D341Med (cell line): Measurements from ENCODE around the gene MIDN.
A peak's percentile ranks its signal among the peaks of the same experiment; 100 is the strongest.

Source experiments
- DNase-seq: peaks from one replicate; pipeline ENCODE4 v3.0.0; 2012; ENCODE audit warnings: low spot score

The MIDN gene

GRCh38 chr19:1259206-1259875 lies 11.0 kb downstream of the MIDN start:
- no peak for DNase-seq

DNA sequence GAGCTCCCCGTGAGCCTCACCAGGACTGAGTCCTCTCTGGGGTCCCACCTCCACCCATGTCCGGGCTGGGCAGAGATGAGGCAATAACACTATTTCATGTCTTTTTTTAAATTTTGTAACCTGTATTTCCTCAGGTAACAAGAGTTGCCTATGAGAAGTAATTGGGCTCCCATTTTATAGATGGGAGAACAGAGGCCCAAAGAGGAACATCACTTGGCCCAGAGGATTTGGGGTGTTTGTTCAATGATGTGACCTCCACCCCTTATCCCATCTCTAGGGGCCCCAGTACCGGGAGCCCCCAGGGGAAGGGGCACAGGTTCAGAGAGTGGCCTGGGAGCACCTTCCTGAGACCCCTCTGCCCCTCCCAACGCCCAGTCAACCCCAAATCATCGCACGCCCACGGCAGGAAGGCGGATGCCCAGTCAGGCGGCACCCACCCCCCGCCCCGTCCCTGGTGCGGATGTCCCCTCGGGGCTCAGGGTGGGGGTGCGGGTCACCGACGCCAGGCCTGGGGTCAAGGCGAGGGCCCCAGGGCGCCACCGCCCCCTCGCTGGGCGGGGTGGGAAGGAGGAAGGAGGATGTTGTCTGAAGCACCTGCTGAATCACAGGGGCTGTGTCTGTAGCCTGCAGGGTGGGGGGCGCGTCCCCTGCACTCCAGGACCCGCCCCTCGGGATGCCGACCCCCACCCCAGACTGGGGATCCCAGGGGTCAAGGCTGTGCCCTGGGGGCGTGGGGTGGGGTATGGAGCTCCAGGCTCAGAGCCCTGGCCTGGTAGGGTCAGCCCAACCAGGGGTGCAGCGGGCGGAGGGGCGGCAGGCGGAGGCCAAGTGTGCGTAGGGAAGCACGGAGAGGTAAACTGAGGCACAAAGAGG lies 11.7 kb downstream of the MIDN start:
- no peak for DNase-seq

DNA sequence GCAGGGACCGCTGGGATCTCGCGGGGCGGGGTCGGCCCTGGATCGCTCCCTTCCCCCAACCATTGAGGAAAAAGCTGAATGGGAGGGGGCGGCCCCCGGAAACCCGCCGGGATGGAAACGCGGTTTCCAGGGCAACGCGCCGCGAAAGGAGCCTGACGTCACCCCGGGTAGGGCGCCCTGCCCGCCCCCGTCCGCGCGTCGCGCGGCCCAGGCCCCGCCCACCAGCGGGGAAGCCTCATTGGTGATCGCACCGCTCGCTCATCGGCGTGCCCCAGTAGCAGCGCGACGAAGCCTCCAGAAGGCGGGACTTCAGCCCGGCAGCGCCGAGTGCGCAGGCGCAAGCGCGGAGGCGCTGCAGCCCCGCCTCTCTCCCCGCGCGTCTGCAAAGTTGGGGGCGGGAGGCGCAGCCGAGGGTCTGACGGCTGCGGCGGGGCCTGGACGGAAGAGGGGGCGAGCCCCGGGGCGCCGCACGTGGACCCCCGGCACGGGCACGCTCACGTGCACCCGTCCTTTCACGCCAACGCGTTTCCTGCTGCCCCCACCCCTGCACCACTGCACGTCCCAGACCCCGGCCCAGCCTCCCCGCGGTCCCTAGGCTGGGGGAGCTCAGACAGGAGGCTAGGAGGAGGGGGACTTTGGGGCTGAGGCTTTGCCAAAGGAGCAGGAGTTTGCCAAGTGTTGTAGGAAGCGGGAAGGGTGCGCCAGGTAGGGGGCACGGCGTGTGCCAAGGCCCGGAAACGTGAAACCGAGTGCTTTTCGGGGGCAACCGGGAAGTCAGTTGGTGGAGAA lies 12.6 kb downstream of the MIDN start:
- DNase-seq, result peak; percentile 98

DNA sequence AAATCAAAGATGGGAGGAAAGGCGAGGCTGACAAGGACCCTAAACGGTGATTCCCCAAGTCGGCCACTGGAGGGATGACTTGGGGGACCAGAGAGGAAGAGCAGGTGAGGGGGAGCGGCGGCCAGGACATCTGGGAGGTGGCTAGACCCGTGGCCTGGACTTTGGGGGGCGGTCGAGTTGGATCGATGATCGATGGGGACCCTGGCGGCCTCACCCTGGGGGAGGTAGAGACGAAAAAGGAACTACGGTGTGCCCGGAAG lies 13.1 kb downstream of the MIDN start:
- DNase-seq, result no peak

DNA sequence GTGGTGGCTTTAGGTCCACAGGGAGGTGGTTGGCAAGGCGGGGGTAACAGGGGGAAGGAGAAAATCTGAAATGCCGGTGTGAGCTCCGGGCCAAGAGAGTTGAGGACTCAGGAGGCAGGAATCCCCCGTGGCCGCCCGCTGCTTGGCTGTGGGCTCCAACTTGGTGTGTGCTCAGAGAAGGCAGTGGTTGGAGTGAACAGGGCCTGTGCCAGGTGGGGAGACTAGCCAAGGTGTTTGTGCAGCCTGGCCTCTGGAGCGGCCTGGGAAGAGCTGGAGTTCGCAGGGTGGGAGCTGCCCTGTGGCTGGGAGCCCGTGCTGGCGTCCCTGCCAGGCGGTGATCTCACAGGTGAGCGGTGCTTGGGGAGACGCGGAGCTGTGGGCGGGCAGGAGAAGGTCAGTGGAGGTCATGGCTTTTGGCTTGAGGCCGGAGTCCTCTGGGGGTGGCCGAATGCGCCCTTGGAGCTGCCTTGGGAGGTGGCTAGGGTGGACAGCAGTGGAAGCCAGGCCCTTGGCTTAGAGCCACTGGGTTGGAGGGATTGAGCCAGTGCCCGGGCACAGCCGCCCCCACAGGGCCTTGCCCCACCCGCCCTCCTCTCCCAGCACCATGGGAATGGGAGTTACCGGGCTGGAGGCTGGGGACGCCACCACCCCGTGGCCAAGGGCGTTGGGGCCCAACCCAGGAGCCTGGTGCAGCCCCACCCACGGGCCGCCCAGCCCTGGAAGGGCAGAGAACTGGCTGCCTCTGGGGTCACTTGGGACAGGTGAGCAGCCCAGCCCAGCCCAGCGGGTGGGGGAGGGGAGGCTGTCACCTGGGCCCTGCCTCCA lies 13.6 kb downstream of the MIDN start:
- DNase-seq, result no peak

GRCh38 chr19:1262623-1263123 lies 14.3 kb downstream of the MIDN start:
- DNase-seq, result no peak

DNA sequence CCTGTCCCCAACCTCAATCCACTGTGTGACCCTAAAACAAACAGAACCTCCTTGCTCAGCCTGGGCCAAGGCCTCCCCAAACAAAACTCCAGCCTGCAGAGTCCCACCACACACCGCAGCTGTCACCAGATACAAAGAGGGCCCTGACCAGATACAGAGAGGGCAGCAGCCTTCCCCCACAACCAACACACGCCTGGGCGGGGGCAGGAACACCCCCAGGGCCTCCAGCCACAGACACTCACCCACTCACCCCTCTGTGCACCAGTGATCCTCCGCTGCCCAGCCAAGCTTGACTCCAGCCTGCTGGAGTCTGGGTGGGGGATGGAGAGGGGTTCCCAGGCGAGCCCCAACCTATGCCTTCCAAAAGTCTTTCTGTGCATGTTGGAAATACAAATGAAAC lies 14.8 kb downstream of the MIDN start:
- DNase-seq, result no peak

GRCh38 chr19:1264801-1265614 lies 16.6 kb downstream of the MIDN start:
- DNase-seq, result no peak

DNA sequence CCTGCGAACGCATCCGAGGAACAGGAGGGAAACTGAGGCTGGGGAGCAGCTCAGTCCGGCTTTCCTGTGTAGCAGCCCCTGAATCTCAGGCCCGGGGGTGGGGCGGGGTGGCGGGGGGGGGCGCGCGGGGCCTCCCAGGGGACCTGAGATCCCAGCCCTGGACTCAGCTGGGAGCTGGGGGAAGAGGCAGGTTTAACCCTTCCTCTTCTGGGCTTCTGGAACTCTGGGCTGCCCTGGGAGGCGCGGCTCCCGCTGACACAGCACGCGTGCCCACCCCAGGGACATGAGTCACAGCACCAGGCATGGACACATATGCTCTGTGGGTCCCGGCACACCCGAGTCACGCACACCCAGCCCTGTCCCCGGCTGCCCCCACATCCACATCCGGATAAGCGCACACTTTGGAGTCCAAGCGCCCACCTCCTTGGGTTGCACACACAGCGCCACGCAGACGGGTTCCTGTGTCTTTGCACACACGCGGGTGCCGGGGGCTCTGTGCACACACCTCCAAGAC lies 17.3 kb downstream of the MIDN start:
- peak; percentile 47 for DNase-seq

GRCh38 chr19:1266129-1266915 lies 17.9 kb downstream of the MIDN start:
- peak; percentile 77 for DNase-seq

GRCh38 chr19:1266916-1267476 lies 18.6 kb downstream of the MIDN start:
- DNase-seq, result peak; percentile 83

- no peak for DNase-seq
These were observed 19.3 kb downstream of the MIDN start for GRCh38 chr19:1267477-1268225.

DNA sequence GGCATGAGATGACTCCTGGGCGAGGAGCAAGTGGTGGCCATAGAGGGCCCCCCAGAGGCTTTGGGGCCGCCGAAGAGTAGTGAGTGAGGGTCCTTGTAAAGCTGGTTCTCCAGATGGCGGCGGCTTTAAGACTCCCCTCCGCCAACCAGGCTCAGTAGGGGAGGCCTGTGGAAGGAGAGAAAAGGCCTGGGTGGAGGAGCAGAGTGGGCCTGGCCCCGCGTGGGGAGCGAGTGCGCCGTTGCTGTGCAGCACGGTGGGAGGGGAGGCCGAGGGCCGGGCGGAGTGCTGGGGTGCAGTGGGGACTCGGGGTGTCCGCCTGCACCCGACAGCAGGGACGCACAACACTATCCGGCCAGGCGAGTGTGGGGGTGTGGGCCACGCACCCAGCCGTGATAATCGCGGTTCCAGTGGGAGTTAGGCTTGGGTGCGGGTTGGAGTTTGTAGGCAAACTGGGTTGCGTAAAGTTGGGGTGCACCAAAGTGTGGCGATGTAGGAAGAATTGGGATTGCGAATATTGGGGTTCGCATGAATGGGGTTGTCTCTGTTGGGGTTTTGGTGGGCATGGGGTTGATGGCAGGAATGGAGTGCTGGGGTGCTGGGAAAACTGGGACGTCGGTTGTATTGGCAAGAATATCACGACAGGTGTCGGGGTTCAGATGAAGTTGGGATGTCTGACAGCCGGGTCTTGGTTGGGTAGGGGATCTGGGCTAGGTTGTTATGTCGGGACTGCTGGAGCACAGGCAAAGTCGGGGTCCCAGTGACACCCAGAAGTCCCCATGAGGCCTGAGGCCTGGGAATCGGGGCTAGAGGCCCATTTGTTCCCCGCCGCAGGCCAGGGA lies 20.1 kb downstream of the MIDN start:
- no peak for DNase-seq

DNA sequence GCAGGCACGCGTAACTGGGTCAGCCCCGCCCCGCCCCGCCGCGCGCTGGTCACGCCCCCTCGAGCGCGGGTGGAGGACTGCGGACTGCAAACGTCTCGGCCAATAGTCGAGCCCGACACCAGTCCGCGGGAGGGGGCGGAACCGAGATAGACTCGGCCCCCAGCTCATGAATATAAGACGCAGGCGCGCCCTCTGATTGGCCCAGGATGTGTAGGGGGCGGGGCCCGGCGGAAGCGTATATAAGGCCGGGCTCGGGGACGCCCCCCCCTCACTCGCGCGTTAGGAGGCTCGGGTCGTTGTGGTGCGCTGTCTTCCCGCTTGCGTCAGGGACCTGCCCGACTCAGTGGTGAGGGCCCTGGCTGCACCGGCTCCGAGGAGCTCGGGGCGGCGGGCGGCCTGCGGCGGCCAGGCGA lies 20.7 kb downstream of the MIDN start, which contains the start of gene CIRBP:
TSS of gene CIRBP (plus strand) at position 268 of the 413 bp plus-strand sequence. CDS start 1,602 bp downstream, outside the sequence.
- DNase-seq, result peak; percentile 96

- peak; percentile 94 for DNase-seq
These were observed 21.3 kb downstream of the MIDN start for GRCh38 chr19:1269478-1270212.

- no peak for DNase-seq
These were observed 21.9 kb downstream of the MIDN start for GRCh38 chr19:1270213-1270853.
